ENCODE data around the gene ROCK2. TPM values are rescaled to one million over a fixed set of nuclear protein-coding genes. Genes with fewer than 3 reads are reported as not detected.

Gene ROCK2
- total RNA-seq, 1 experiment from 2014 or later = 44.6 TPM

- DNase-seq (ENCODE audit: low spot score) = no peak
These were observed 22.8 kb upstream of the ROCK2 start for GRCh38 chr2:11367170-11367730.

GRCh38 chr2:11366326-11366741, 21.9 kb upstream of the ROCK2 start:
- no peak for DNase-seq (ENCODE audit: low spot score)

- DNase-seq (ENCODE audit: low spot score) = no peak
These were observed 20.9 kb upstream of the ROCK2 start for GRCh38 chr2:11365096-11365879.

- DNase-seq (ENCODE audit: low spot score) = no peak
These were observed 20.1 kb upstream of the ROCK2 start for GRCh38 chr2:11364565-11364887.

- no peak for DNase-seq (ENCODE audit: low spot score)
These were observed 19.6 kb upstream of the ROCK2 start for GRCh38 chr2:11363868-11364564.

- DNase-seq (ENCODE audit: low spot score) = no peak
These were observed 15.4 kb upstream of the ROCK2 start for GRCh38 chr2:11359865-11360264.

GRCh38 chr2:11357428-11357972, 13.1 kb upstream of the ROCK2 start:
- no peak for DNase-seq (ENCODE audit: low spot score)

- DNase-seq (ENCODE audit: low spot score) = no peak
These were observed 12.3 kb upstream of the ROCK2 start for GRCh38 chr2:11356764-11357163.

- no peak for DNase-seq (ENCODE audit: low spot score)
These were observed 11.0 kb upstream of the ROCK2 start for GRCh38 chr2:11355194-11356053.

GRCh38 chr2:11354363-11355154, 10.1 kb upstream of the ROCK2 start:
- DNase-seq (ENCODE audit: low spot score) = no peak

- no peak for DNase-seq (ENCODE audit: low spot score)
These were observed 8.5 kb upstream of the ROCK2 start for GRCh38 chr2:11352781-11353537.

GRCh38 chr2:11348209-11348749, 3.8 kb upstream of the ROCK2 start:
- DNase-seq (ENCODE audit: low spot score) = no peak

GRCh38 chr2:11347403-11347959, 3.0 kb upstream of the ROCK2 start:
- DNase-seq (ENCODE audit: low spot score) = no peak

- no peak for DNase-seq (ENCODE audit: low spot score)
These were observed 1.6 kb upstream of the ROCK2 start for GRCh38 chr2:11346023-11346482.

GRCh38 chr2:11344956-11345677, 681 bp upstream of the ROCK2 start:
- DNase-seq (ENCODE audit: low spot score) = peak; percentile 53

- peak; percentile 32 for DNase-seq (ENCODE audit: low spot score)
These were observed 640 bp downstream of the ROCK2 start for GRCh38 chr2:11343650-11344341.

- no peak for DNase-seq (ENCODE audit: low spot score)
These were observed 1.1 kb downstream of the ROCK2 start for GRCh38 chr2:11343368-11343649.

All from A172 (cell line).